ENCODE measurements around the gene ATP5F1E. TPM values are rescaled to one million over a fixed set of nuclear protein-coding genes. Genes with fewer than 3 reads are reported as not detected.
A peak's percentile ranks its signal among the peaks of the same experiment; 100 is the strongest.
"Not testable (repeated sequence)": the region's sequence is repeated elsewhere in the genome, so short reads cannot be mapped to it uniquely, and the experiment has no call there.

ATP5F1E gene
- total RNA-seq, 3 donors from 2014 or later = 86.1 to 99.3 (median 95.0) TPM

DNA sequence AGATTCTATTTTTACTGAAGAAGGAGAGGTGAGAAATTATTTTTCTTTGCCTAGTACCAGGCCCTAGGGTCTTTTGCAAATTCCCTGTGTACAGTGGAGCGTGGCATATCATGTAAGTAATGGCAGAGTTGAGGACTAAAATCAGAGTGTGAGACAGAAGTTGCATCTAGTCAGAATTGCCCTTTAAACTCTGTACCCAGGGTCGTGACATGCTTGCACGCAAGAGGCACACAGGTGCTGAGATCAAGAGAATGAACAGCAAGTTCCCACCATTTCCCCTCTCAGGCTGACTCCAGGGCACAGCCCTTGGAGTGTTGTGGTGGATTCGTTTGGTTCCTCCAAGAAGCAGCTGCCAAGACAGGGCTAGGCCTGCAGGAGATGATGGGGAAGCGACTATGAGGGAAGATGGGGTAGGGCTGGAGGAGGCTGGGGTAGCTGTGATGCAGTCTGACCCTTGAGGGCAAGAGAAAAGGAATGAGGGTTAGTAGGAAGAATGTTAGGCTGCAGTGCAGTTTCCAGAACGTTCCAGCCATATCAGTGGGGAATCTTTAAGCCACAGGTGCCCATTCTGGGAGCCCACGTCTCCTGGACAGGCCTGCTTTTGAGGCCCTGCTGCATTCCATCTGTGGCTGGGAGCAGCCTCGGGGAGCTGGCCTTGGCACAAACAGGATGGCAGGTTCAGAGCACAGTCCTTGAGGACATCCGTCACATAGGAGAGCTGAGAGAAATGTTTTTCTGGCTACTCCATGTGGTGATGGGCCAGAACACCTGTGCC is 44.2 kb downstream of the ATP5F1E start:
- H3K4me1 Mint-ChIP-seq (ENCODE audit: low read depth) = peaks cover 31% of the 10 kb centered on the region
- H3K27me3 Mint-ChIP-seq (ENCODE audit: low read depth) = no peaks in the 10 kb centered on the region
- H3K9me3 Mint-ChIP-seq = no peaks in the 10 kb centered on the region
- no peak overlapping the region for H3K4me3 Mint-ChIP-seq
- H3K36me3 Mint-ChIP-seq (ENCODE audit: insufficient read depth) = peaks cover 47% of the 10 kb centered on the region
- DNase-seq = no peak
- no peak for ATAC-seq

DNA sequence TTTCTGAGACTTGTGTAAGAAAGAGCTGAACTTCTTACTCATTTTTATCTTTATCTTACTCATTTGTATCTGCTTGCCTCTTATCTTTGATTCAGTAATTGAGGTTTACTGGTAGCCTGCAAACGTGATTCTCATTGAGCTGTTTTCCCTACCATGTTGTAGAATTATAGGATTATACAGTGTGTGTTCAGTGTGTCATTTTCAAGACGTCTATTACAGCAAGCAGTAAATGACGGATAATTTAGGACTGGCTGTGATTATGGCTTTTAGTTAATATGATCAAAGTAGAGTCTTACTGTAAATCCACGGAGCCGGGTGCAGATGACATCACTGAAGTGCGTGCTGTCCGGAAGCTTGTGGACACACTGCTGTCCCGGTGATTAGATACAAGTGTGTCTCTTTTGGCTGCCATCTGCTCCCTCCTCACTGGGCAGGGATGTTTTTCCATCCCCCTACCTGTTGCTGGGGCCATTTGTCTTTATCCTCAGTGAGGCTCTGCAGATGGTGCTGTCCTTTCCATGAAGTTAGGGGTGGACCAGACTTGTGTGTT is 45.1 kb downstream of the ATP5F1E start:
- ATAC-seq = no peak
- Mint-ChIP-seq H3K9me3 (no peaks in the 10 kb centered on the region), H3K27me3 (ENCODE audit: low read depth) (no peaks in the 10 kb centered on the region), H3K4me1 (ENCODE audit: low read depth) (peaks cover 40% of the 10 kb centered on the region), H3K36me3 (ENCODE audit: insufficient read depth) (peaks cover 47% of the 10 kb centered on the region), H3K4me3 (no peak overlapping the region)
- no peak for DNase-seq

DNA sequence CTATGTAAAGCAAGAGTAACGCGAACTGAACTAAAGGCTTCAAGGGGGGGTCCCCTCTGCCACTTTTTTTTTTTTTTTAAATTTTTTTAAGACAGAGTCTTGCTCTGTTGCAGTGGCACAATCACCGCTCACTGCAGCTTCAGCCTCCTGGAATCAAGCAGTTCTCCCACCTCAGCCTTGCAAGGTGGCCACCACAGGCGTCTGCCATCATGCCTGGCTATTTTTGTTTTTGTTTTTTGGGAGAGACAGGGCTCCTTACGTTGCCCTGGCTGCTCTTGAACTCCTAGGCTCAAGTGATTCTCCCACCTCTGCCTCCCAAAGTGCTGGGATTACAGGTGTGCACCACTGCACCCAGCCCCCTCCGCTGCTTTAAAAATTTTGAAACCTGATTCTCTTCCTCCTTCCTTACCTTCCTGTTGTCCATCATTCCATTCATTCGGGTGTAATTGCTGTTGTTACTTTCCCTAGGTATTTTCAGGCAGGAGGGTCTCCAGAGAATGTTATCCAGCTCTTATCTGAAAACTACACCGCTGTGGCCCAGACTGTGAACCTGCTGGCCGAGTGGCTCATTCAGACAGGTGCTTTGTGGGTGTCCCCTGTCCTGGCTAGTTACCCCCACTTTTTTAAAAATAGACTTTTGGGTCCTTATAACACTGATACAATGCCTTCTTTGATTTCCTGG is 45.7 kb downstream of the ATP5F1E start:
- Mint-ChIP-seq H3K36me3 (ENCODE audit: insufficient read depth) (peaks cover 43% of the 10 kb centered on the region), H3K9me3 (no peaks in the 10 kb centered on the region), H3K4me1 (ENCODE audit: low read depth) (peaks cover 40% of the 10 kb centered on the region), H3K4me3 (no peak overlapping the region), H3K27me3 (ENCODE audit: low read depth) (no peaks in the 10 kb centered on the region)
- no peak for DNase-seq
- ATAC-seq = peak in 1 of 2 donors; percentile 33

DNA sequence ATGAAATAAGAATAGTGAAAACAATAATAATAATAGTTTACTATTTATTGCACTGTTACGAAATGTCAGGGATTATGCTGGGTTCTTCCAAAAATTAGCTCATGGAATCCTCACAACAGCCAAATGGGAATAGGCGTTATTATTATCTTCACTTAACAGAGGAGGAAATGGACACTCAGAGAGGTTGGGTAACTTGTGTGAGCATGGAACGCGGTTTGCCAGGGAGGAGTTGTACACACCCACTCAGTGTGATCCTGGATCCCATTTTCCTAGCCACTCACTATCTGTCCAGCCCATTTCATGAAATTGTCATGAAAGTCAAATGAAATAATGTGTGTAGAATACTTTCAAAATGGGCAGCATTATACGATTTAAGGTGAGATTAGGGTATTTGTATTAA is 46.5 kb downstream of the ATP5F1E start:
- H3K4me1 Mint-ChIP-seq (ENCODE audit: low read depth) = peaks cover 40% of the 10 kb centered on the region
- no peaks in the 10 kb centered on the region for H3K27me3 Mint-ChIP-seq (ENCODE audit: low read depth)
- H3K36me3 Mint-ChIP-seq (ENCODE audit: insufficient read depth) = peaks cover 37% of the 10 kb centered on the region
- H3K9me3 Mint-ChIP-seq = no peaks in the 10 kb centered on the region
- no peak for ATAC-seq
- no peak for DNase-seq
- no peak overlapping the region for H3K4me3 Mint-ChIP-seq

DNA sequence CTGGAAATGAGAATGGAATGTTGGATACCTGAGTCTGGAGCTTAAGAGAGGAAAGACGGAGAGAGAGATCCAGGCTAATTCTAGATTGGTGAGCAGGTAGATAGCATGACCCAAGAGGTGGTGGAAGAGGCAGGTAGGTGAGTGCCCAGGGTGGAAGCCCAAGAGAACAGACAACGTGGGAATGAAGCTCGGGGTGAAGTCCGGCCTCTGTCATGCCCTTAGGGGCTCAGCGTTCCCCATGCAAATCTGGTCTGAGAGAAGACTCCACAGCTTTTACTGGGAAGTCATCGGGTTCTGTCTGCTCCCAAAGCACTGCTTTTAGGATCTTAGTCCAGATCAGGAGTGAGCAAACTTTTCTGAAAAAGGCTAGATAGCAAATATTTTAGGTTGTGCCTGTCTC is 47.4 kb downstream of the ATP5F1E start:
- Mint-ChIP-seq H3K36me3 (ENCODE audit: insufficient read depth) (peaks cover 35% of the 10 kb centered on the region), H3K9me3 (no peaks in the 10 kb centered on the region), H3K4me3 (no peak overlapping the region), H3K4me1 (ENCODE audit: low read depth) (peaks cover 40% of the 10 kb centered on the region), H3K27me3 (ENCODE audit: low read depth) (no peaks in the 10 kb centered on the region)
- ATAC-seq (no peak), DNase-seq (no peak)

DNA sequence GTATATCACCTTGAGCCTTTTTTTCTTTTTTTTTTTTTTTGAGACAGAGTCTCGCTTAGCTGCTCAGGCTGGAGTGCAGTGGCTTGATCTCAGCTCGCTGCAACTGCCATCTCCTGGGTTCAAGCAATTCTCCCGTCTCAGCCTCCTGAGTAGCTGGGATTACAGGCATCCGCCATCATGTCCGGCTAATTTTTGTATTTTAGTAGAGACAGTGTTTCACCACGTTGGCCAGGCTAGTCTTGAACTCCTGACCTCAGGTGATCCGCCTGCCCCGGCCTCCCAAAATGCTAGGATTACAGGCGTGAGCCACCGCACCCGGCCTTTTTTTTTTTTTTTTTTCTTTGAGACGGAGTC is 49.0 kb downstream of the ATP5F1E start:
- H3K36me3 Mint-ChIP-seq (ENCODE audit: insufficient read depth) = peaks cover 27% of the 10 kb centered on the region
- H3K4me1 Mint-ChIP-seq (ENCODE audit: low read depth) = peaks cover 40% of the 10 kb centered on the region

DNA sequence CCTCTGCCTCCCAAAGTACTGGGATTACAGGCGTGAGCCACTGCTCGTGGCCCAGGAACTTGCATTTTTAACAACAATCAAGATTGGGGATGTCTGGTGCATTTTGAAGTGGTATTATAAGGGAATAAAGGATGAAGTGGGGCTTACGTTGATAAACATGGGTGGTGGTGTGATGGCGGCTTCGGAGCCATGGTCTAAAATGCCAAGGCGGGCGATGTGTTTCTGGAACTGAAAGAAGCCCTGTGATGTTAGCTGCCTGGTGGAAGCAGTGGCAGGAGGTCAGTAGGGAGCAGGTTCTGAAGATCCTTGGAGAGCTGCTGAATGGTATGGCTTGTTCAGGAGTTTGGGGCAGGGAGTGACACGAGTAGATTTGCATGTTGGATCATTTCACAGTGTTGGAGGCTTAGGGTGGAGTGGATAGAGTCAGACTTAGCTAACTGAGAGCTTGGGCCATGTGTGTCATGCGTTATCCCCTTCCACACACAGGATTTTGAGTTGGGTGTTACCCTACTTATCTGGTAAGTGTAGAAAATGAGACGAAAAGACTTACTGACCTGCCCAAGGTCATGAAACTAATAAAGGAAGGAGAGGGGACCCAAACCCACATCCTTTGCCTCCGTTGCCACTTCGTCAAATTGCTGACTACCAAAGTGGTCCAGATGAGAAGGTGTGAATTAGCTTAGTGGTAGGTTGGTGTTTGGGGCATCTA is 49.6 kb downstream of the ATP5F1E start:
- no peak for DNase-seq
- ATAC-seq = no peak
- peaks cover 40% of the 10 kb centered on the region for H3K4me1 Mint-ChIP-seq (ENCODE audit: low read depth)
- H3K36me3 Mint-ChIP-seq (ENCODE audit: insufficient read depth) = peaks cover 22% of the 10 kb centered on the region
- peak overlapping the region; percentile 92 for H3K4me3 Mint-ChIP-seq
- H3K27me3 Mint-ChIP-seq (ENCODE audit: low read depth) = no peaks in the 10 kb centered on the region
- no peaks in the 10 kb centered on the region for H3K9me3 Mint-ChIP-seq

More for the DNA sequence above, 49.0 kb downstream of the ATP5F1E start:
- DNase-seq; H3K27me3 Mint-ChIP-seq (ENCODE audit: low read depth); H3K9me3 Mint-ChIP-seq; ATAC-seq: not testable (repeated sequence)
- peak overlapping the region; percentile 92 for H3K4me3 Mint-ChIP-seq

DNA sequence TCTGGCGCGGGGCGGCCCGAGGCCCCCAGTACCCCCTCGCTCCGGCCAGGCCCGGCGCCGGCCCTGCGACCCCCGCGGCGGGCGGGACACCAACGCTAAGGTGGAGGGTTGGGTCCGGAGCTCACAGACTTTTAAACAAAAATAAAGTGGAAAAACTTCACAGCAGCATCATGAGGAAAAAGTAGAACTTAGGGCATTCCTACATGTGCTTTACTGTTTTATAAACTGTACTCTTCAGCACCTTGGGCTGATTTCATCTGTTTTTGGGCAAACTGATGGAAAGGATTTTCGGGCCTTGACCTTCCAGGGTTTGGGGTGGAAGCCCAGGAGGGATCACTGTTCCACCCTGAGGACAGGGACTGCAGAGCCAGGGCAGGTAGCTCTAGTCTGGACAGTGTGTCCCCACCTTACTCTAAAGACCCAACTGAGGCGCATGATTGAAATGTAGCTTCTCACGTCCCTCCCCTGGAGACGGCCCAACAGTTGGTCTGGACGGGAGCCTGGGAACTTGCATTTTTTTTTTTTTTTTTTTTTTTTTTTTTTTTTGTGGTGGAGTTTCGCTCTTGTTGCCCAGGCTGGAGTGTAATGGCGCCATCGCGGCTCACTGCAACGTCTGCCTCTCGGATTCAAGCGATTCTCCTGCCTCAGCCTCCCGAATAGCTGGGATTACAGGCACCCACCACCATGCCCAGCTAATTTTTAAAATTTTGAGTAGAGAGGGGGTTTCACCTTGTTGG is 50.3 kb downstream of the ATP5F1E start:
- H3K36me3 Mint-ChIP-seq (ENCODE audit: insufficient read depth) = peaks cover 15% of the 10 kb centered on the region
- peak; percentile 7 to 15 for ATAC-seq
- H3K27me3 Mint-ChIP-seq (ENCODE audit: low read depth) = no peaks in the 10 kb centered on the region
- no peak for DNase-seq
- H3K4me3 Mint-ChIP-seq = peak overlapping the region; percentile 92
- peaks cover 2% of the 10 kb centered on the region for H3K9me3 Mint-ChIP-seq
- H3K4me1 Mint-ChIP-seq (ENCODE audit: low read depth) = peaks cover 35% of the 10 kb centered on the region

DNA sequence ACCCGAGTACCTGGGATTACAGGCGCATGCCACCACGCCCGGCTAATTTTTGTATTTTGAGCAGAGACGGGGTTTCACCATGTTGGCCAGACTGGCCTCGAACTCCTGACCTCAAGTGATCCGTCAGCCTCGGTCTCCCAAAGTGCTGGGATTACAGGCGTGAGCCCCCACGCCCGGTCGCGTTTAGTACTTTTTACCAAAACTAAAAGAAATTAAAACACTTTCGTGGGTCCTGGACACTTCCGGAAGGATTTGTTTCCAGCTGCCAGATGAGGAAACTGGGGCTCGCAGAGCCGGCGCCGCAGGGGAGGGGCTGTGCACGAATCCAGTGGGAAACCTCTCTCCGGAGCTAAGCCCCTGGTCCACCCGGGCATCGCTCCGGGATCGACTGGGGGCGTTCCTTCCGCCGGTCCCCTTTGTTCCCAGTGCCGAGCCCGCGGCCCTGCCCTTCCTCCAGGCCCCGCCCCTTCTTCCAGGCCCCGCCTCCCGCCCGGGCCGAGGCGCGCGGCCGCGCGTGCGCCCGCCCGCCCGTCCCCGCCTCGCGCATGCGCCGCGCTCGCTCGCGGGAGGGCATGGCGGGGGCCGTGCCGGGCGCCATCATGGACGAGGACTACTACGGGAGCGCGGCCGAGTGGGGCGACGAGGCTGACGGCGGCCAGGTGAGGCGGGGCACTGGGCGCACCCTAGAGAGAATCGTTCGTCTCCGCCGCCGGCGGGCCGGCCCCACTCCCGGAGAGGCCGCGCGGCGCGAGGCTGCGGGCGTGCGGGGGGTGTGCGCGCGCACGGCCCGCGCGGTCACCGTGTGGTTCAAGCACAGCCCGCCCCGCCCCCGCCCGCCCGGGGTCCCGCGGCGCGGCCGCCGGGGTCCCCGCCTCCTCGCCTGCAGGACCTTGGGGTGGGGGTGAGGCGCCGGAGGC is 51.2 kb downstream of the ATP5F1E start, which contains the start of gene NELFCD:
TSS of gene NELFCD (plus strand) at position 546 of the 917 bp plus-strand sequence. CDS start at position 600, 54 bp downstream.
- Mint-ChIP-seq H3K4me1 (ENCODE audit: low read depth) (peaks cover 31% of the 10 kb centered on the region), H3K27me3 (ENCODE audit: low read depth) (no peaks in the 10 kb centered on the region), H3K9me3 (peaks cover 9% of the 10 kb centered on the region), H3K4me3 (peak within 1 kb of the TSS; percentile 92), H3K36me3 (ENCODE audit: insufficient read depth) (peaks cover 12% of the 10 kb centered on the region)
- ATAC-seq = peak; percentile 87 to 90
- peak; percentile 89 for DNase-seq

DNA sequence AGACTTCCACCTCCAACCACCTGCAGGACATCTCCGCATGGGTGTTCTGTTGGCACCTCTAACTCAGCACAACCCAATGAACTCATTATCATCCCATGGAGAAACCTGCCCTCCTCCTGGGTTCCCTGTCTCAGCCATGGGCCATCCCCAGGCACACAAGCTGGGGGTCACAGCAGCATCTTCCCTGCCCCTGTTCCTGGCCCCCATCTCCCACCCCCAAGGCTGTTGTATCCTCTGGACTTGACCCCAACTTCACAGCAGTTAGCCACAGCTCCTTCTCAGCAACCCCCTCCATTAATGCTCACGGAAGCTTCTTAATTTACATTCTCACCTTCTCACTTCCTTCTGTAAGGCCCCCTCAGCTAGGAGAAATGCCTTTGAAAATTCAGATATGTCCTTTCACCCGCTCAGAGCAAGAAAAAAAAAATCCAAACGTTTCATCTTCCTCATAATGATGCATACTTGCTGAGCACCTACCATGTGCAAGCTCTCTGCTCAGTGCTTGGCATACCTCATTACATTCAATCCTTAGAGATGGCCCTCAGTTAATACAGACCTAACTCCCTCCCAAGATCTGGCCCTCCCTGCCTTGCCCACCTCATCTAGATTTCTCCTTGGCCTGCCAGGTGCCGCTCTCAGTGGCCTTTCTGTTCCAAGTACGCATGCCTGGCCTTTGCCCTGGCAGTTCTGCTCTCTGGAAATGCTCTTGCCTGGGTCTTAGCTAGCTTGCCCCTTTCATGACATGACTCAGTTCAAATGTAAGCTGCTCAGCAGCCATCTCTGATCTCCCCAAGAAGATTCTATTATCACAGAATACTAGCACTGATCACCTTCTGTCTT is 53.6 kb downstream of the ATP5F1E start:
- H3K27me3 Mint-ChIP-seq (ENCODE audit: low read depth) = no peaks in the 10 kb centered on the region
- H3K9me3 Mint-ChIP-seq = peaks cover 23% of the 10 kb centered on the region
- ATAC-seq (no peak), DNase-seq (no peak)
- H3K4me3 Mint-ChIP-seq = no peak overlapping the region
- H3K4me1 Mint-ChIP-seq (ENCODE audit: low read depth) = peaks cover 13% of the 10 kb centered on the region
- H3K36me3 Mint-ChIP-seq (ENCODE audit: insufficient read depth) = peaks cover 7% of the 10 kb centered on the region

DNA sequence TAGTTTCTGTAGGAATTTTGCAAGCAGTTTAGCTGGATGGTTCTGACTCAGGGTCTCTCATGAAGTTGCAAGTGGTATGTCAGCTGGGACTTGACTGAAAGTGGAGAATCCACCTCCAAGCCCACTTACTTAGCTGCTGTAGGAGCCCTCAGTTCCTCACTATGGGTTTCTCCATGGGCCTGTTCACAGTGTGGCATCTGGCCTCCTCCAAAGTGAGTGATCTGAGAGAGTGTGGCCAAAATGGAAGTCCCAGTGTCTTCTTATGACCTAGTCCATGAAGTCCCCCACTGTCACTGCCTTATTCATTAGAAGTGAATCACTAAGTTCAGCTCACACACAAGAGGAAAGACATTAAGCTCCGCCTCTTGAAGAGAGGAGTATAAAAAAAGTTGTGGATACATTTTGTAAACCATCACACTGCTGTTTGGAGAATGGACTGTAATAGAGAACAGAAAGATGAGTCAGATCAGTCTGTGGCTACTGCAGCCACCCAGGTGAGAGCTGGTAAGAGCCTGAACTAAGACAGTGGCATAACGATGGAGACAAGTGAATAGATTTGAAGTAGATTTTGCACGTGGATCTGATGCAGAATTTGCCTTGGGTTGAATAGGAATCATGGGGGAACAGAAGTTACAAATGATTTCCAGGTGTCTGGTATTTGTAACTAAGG is 55.9 kb downstream of the ATP5F1E start:
- DNase-seq (no peak), ATAC-seq (no peak)
- Mint-ChIP-seq H3K36me3 (ENCODE audit: insufficient read depth) (no peaks in the 10 kb centered on the region), H3K4me3 (no peak overlapping the region), H3K9me3 (peaks cover 23% of the 10 kb centered on the region), H3K27me3 (ENCODE audit: low read depth) (no peaks in the 10 kb centered on the region), H3K4me1 (ENCODE audit: low read depth) (no peaks in the 10 kb centered on the region)

Measured in activated T-cell treated with anti-CD3 and anti-CD28 coated beads, Interleukin-2, amount 50 U/mL, for 4 hours (primary cell).